Measurements from ENCODE around the gene MIPEP. TPM values are rescaled to one million over a fixed set of nuclear protein-coding genes. Genes with fewer than 3 reads are reported as not detected.

Gene MIPEP
- total and polyA plus RNA-seq, 9 of the 15 experiments (the other 6 are each of a cell fraction or from before 2014, with no cell fraction given), result 1.7 to 19.3 (median 13.1) TPM

GRCh38 chr13:23715762-23716235 lies 173.4 kb downstream of the MIPEP start:
- Histone ChIP-seq H3K79me2 (ENCODE audit: control insufficient read depth, insufficient read depth, low read length) (no peaks in the 10 kb centered on the region), H2AFZ (ENCODE audit: low read depth, low read length) (peak overlapping the region; percentile 80; the same call in 1 of the 2 replicates), H3K9ac (ENCODE audit: insufficient read depth in 1 of 2, low read depth in 2 of 2, low read length in 2 of 2) (peak overlapping the region in 1 of 2 experiments; percentile 79; a peak in 2 of 4 replicates), H4K20me1 (replicated peaks; ENCODE audit: control insufficient read depth, insufficient read depth, low read length) (no peaks in the 10 kb centered on the region), H3K4me3 (no peak overlapping the region), H3K27ac (ENCODE audit: extremely low read depth, low read depth, low read length) (no peak overlapping the region), H3K9me1 (ENCODE audit: control insufficient read depth, insufficient read depth, low read length) (no peaks in the 10 kb centered on the region), H3K4me1 (replicated peaks in 1 of 2; ENCODE audit: control insufficient read depth in 2 of 2, insufficient read depth in 2 of 2, low read length in 2 of 2) (peaks cover 0 to 7% of the 10 kb centered on the region in 2 experiments; a peak in 1 of 5 replicates), H3K27me3 (ENCODE audit: control insufficient read depth in 2 of 2, insufficient read depth in 2 of 2, low read length in 2 of 2) (no peaks in the 10 kb centered on the region), H3K36me3 (ENCODE audit: control insufficient read depth, insufficient read depth, low read length) (no peaks in the 10 kb centered on the region), H3K9me3 (replicated peaks; ENCODE audit: control insufficient read depth, insufficient read depth, low read depth, low read length) (no peaks in the 10 kb centered on the region), H3K4me2 (ENCODE audit: insufficient read depth, low read length) (peak overlapping the region; percentile 46; the same call in 1 of the 2 replicates)
- no TSS peak for BruUV-seq (replicated peaks)
- intact Hi-C loops (cut with micrococcal nuclease) (loop anchor here (1.0 to 10.0 kb wide), 3 partner anchors 156 to 251 kb away; partner anchors contain the start of gene C1QTNF9B), in situ Hi-C loops (cut with MboI) (no loop called here)
- CTCF ChIA-PET (ENCODE audit: low intra/inter-chr PET ratio), result interaction anchor here (0.7 to 1.8 kb wide), 3 partner anchors 156 to 184 kb away, joined by 4 to 11 read pairs (median 4); partner anchors contain the start of gene MIPEP
- ATAC-seq (peak; percentile 97), FAIRE-seq (no peak), DNase-seq (ENCODE audit: extremely low read depth in 1 of 4, low spot score in 3 of 4) (peak; percentile 18 to 62 (median 33))
- 13% methylated on average over 3 of the region's 11 CpGs for WGBS (ENCODE audit: insufficient coverage, low coverage, missing lambda C conversion rate)
- POLR2A ChIA-PET, result no interaction called here
- no peak for TF ChIP-seq ZFPM2 (CRISPR knock-in tag; IDR thresholded peaks at IDR 0.05)
- no peak for TF ChIP-seq ZKSCAN8 (CRISPR knock-in tag; IDR thresholded peaks at IDR 0.05)
- no peak for TF ChIP-seq AFF1 (IDR thresholded peaks at IDR 0.05; ENCODE audit: low read depth in 1 of 2, partially characterized antibody in 2 of 2)
- TF ChIP-seq PCBP2 (IDR thresholded peaks at IDR 0.05; ENCODE audit: low read depth, low read length, poor library complexity, severe bottlenecking), result no peak
- TF ChIP-seq CREBBP (IDR thresholded peaks at IDR 0.05; ENCODE audit: low read depth, low read length), result no peak
- no peak for TF ChIP-seq AFF4 (CRISPR knock-in tag; IDR thresholded peaks at IDR 0.05)
- no peak for TF ChIP-seq SMAD4 (CRISPR knock-in tag; conservative IDR thresholded peaks at IDR 0.05)
- TF ChIP-seq ZNF232 (CRISPR knock-in tag; IDR thresholded peaks at IDR 0.05), result no peak
- no peak for TF ChIP-seq ATF1 (CRISPR knock-in tag; IDR thresholded peaks at IDR 0.05)
- TF ChIP-seq ATF1 (tag; IDR thresholded peaks at IDR 0.05), result no peak
- TF ChIP-seq MED1 (CRISPR knock-in tag; IDR thresholded peaks at IDR 0.05; ENCODE audit: borderline replicate concordance), result no peak
- TF ChIP-seq STAG1 (CRISPR knock-in tag; IDR thresholded peaks at IDR 0.05; ENCODE audit: borderline replicate concordance), result peak; percentile 36; the same call in 1 of the 2 replicates

All from K562 (cell line).